Adrenal gland (tissue), 12 donors: ENCODE results near the gene TOR1B. TPM values are rescaled to one million over a fixed set of nuclear protein-coding genes. Genes with fewer than 3 reads are reported as not detected.
"Not testable (repeated sequence)": the region's sequence is repeated elsewhere in the genome, so short reads cannot be mapped to it uniquely, and the experiment has no call there.

ENCODE experiments used
- DNase-seq, 7 donors: peaks; one replicate each; pipeline ENCODE4 v3.0.0-alpha.2; 2019 to 2020
- H3K27ac ChIP-seq, 5 donors: fragments of 200-600 bp; sonication (generic) in 4 of 5; 1 replicate in 3 of 5; 2 replicates in 2 of 5; pipeline versions ENCODE4 v1.5.1 to v1.8.0; 2016 to 2020; ENCODE audit warnings: mild to moderate bottlenecking in 1 of 5
- H3K27me3 ChIP-seq: fragments of 200-600 bp; 2 replicates; pipeline ENCODE4 v1.8.0; 2021
- H3K36me3 ChIP-seq, 2 donors: fragments of 200-600 bp; replicated peaks in 1 of 2; 1 replicate in 1 of 2; 2 replicates in 1 of 2; pipeline versions ENCODE4 v1.5.1 to v1.8.0; 2018 to 2022
- H3K4me1 ChIP-seq, 2 donors: fragments of 200-600 bp; replicated peaks in 1 of 2; 1 replicate in 1 of 2; 2 replicates in 1 of 2; pipeline versions ENCODE4 v1.5.1 to v1.8.0; 2018 to 2021
- H3K4me3 ChIP-seq, 4 donors: fragments of 200-600 bp; sonication (generic) in 3 of 4; one replicate each; pipeline ENCODE4 v1.5.1; 2016 to 2018
- H3K9me3 ChIP-seq, 3 donors: fragments of 200-600 bp; sonication (generic) in 1 of 3; replicated peaks in 1 of 3; 1 replicate in 2 of 3; 2 replicates in 1 of 3; pipeline versions ENCODE4 v1.5.1 to v1.8.0; 2016 to 2021
- POLR2A ChIP-seq, 2 donors: fragments of 450-650 bp; IDR thresholded peaks; one replicate each; pipeline ENCODE4 v1.6.1; 2017; ENCODE audit warnings: antibody characterized with exemption in 2 of 2, mild to moderate bottlenecking in 2 of 2, moderate library complexity in 1 of 2
- WGBS, 4 donors: extraction: QIAGEN DNeasy Blood & Tissue Kit in 2 of 4; methylation state at CpG; one replicate each; pipeline versions ENCODE4 v1.1.5 to v1.1.7; 2013 to 2017; 5-methylcytosine and 5-hydroxymethylcytosine counted together
- intact Hi-C, 2 donors: fragments of 100-400 bp; cut with DNase I; formaldehyde crosslinking; loops; one replicate each; pipeline versions ENCODE4 v1.14.1 to v1.15.0; 2022 to 2023
- polyA plus RNA-seq, 3 donors: library from polyadenylated mRNA; stranded (reverse); fragments of 200-250 nt in 2 of 3; fragments of 350-450 nt in 1 of 3; fragmentation: Illumina TruSeq in 1 of 3; extraction: RNeasy Lipid Tissue Mini Kit (QIAGEN cat#74804) in 1 of 3; gene quantifications; one replicate each; pipeline ENCODE4 v1.2.3, GENCODE V29; 2013 to 2014
- total RNA-seq, 9 donors: library from RNA; depleted of rRNA in 4 of 9; stranded (reverse); fragments of >200 nt in 4 of 9; fragments of 120-200 nt in 1 of 9; fragmentation: NEBNext Ultra II Directional in 1 of 9; extraction: Animal tissue kit (Norgen Biotek cat#: 25700) in 1 of 9; gene quantifications; one replicate each; pipeline versions ENCODE4 v1.1.0 to v1.2.4, GENCODE V29; 2013 to 2023
- TF ChIP-seq, protein P1 (sequence below), 6 experiments: fragments of 450-650 bp in 4 of 6; fragments of 200-600 bp in 2 of 6; sonication (generic) in 1 of 6; IDR thresholded peaks; 1 replicate in 5 of 6; 2 replicates in 1 of 6; pipeline versions ENCODE4 v1.5.1 to v1.8.0; 2016 to 2021; ENCODE audit warnings: antibody characterized with exemption in 6 of 6, mild to moderate bottlenecking in 2 of 6, moderate library complexity in 1 of 6
- donor health status: healthy with polysubstance abuse.
- donor health status: Bipolar disorder and iron deficiency.
- donor health status: DM: yes; HTN: yes; CAD: no.
- donor health status: DM: no; HTN: no; CAD: no.
- donor health status: DM: no; HTN: no; CAD: no.
- donor health status: DM: yes; HTN: yes; CAD: no.

Gene TOR1B
- total and polyA plus RNA-seq, 12 donors = 9.8 to 36.3 (median 25.4) TPM

DNA sequence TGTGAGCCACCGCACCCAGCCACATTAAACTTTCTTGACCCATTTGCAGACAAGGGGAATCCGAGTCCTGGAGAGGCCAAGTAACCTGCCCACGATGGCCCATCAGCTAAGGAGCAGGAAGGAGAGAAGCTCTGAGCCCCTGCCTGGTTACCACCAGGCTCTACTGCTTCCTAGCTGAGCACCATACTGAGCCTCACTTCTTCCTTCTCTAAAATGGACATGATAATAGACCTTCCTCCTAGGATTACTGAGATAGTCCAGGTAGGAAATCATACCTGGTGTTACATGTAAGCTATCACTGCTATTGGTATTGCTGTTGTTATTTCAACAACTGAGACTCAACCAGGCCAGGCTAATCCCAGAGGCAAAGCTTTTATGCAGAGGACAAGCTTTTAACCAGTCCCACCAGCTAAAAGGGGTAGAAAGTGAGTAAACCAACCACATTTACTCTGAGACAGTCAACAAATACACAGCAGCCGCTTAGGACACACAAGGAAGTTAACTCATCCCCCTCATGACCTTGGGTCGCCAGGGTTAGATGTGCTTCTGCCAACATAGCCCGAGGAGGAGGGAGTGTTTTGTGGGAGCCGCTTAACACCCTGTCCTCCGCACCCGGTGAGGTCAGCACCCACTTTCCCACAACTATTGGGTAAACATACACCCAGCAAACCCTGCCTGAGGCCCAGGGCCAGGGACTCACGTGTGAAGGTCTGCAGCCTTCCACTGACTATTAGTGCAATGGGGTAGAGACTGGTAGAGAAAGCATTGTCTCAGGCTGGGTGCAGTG lies 29.5 kb upstream of the TOR1B start:
- peaks cover 16 to 22% of the 10 kb centered on the region in 2 donors for H3K4me1 ChIP-seq
- H3K27me3 ChIP-seq = no peaks in the 10 kb centered on the region
- TF ChIP-seq, protein P1, sequence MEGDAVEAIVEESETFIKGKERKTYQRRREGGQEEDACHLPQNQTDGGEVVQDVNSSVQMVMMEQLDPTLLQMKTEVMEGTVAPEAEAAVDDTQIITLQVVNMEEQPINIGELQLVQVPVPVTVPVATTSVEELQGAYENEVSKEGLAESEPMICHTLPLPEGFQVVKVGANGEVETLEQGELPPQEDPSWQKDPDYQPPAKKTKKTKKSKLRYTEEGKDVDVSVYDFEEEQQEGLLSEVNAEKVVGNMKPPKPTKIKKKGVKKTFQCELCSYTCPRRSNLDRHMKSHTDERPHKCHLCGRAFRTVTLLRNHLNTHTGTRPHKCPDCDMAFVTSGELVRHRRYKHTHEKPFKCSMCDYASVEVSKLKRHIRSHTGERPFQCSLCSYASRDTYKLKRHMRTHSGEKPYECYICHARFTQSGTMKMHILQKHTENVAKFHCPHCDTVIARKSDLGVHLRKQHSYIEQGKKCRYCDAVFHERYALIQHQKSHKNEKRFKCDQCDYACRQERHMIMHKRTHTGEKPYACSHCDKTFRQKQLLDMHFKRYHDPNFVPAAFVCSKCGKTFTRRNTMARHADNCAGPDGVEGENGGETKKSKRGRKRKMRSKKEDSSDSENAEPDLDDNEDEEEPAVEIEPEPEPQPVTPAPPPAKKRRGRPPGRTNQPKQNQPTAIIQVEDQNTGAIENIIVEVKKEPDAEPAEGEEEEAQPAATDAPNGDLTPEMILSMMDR (IDR thresholded peaks at IDR 0.05) = no peak
- no peak for TF ChIP-seq POLR2A (IDR thresholded peaks at IDR 0.05)
- whole genome bisulfite sequencing, 4 donors = 35 to 71% (median 52%) methylated on average over 4 to 10 of the region's 10 CpGs
- DNase-seq = peak; percentile 56 to 87 (median 74)
- H3K27ac ChIP-seq = peak overlapping the region in 1 of 5 donors; percentile 55
- H3K4me3 ChIP-seq = no peak overlapping the region
- H3K9me3 ChIP-seq = no peaks in the 10 kb centered on the region
- no peaks in the 10 kb centered on the region for H3K36me3 ChIP-seq
- intact Hi-C loops = no loop called here

DNA sequence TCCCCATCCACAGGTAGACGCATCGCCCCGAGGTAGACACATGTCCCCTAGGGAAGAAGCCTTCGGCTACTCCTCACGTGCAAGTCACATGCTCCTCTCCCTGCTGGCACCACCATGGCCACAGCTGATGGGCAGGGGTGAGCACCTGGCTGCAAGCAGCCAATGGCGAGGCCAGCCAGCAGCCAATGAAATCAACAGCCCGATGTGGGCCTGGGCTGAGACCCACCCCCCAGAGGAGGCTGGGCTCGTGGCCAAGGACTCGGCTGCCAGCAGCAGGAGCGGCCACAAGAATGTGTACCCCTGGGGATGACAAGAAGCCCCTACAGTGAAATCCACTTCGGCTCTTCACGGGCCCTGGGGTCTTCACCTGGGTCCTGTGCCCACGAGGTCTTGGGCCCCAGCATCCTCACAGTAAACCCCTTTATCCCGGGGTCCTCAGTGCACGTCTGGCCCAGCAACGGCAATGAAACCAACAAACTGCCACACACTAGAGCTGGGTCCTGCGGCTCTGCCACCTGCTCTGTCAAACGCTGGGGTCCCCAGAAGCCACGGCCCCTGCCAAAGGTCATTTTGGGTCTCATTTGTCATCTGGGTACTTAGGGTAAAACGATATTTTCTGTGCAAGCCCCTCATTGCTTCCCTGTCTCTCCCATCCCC lies 28.1 kb upstream of the TOR1B start:
- no peaks in the 10 kb centered on the region for H3K9me3 ChIP-seq
- peaks cover 16 to 22% of the 10 kb centered on the region in 2 donors for H3K4me1 ChIP-seq
- no peaks in the 10 kb centered on the region for H3K36me3 ChIP-seq
- 71 to 87% (median 78%) methylated on average over 10 to 20 of the region's 20 CpGs for WGBS, 4 donors
- no peaks in the 10 kb centered on the region for H3K27me3 ChIP-seq
- no peak overlapping the region for H3K27ac ChIP-seq
- H3K4me3 ChIP-seq = no peak overlapping the region
- TF ChIP-seq POLR2A (IDR thresholded peaks at IDR 0.05) = no peak
- TF ChIP-seq, protein P1 (IDR thresholded peaks at IDR 0.05) = no peak
- no peak for DNase-seq
- intact Hi-C loops = no loop called here

DNA sequence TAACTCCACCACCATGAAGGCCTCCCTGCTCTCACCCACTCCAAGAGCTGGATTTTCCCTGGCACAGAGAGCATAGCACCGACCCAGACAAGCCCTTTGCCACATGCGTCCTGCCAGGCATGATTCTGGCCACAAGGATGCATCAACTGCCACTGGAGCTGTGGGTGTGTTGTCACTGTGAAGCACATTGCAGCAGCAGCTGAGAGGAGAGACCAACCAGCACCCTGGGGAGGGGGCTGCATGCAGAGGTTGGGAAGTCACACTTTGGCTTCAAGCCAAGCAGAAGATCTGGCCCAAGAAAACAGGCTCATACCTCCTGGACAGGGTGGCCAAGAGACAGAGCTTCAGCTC lies 27.6 kb upstream of the TOR1B start:
- Histone ChIP-seq H3K27ac (no peak overlapping the region), H3K36me3 (no peaks in the 10 kb centered on the region), H3K4me1 (peaks cover 16 to 22% of the 10 kb centered on the region in 2 donors), H3K9me3 (no peaks in the 10 kb centered on the region), H3K4me3 (no peak overlapping the region), H3K27me3 (no peaks in the 10 kb centered on the region)
- intact Hi-C loops = no loop called here
- TF ChIP-seq, protein P1 (IDR thresholded peaks at IDR 0.05) = no peak
- DNase-seq = peak in 1 of 7 donors; percentile 60
- WGBS, 4 donors = 41 to 59% (median 54%) methylated on average over 2 of the region's 2 CpGs

DNA sequence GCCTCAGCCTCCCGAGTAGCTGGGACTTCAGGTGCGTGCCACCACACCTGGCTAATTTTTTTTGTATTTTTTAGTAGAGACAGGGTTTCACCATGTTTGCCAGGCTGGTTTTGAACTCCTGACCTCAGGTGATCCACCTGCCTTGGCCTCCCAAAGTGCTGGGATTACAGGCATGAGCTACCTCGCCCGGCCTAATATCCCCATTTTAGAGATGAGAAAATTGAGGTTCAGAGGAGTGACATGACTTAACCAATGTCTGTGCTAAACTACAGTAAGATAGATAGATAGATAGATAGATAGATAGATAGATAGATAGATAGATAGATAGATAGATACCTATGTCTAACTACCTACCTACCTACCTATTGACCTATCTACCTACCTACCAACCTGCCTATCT lies 26.9 kb upstream of the TOR1B start:
- intact Hi-C loops, H3K36me3 ChIP-seq, H3K4me3 ChIP-seq, H3K9me3 ChIP-seq, H3K27me3 ChIP-seq, DNase-seq: not testable (repeated sequence)
- WGBS, 4 donors = 92 to 95% (median 93%) methylated on average over 4 of the region's 4 CpGs
- Histone ChIP-seq H3K27ac (peak overlapping the region in 1 of 5 donors; percentile 90), H3K4me1 (peaks cover 16 to 22% of the 10 kb centered on the region in 2 donors)
